Body of pancreas (tissue), 4 donors: ENCODE measurements around the gene IL6R.

ENCODE experiments used
- POLR2A ChIP-seq, 3 donors: fragments of 450-650 bp; IDR thresholded peaks; one replicate each; pipeline ENCODE4 v1.6.1; 2016; ENCODE audit warnings: antibody characterized with exemption in 3 of 3, mild to moderate bottlenecking in 2 of 3
- TF ChIP-seq, protein P1 (sequence below), 7 experiments: fragments of 450-650 bp in 4 of 7; fragments of 200-600 bp in 3 of 7; sonication (generic) in 3 of 7; IDR thresholded peaks; one replicate each; pipeline ENCODE4 v1.5.1; 2016 to 2019; ENCODE audit warnings: antibody characterized with exemption in 7 of 7

DNA sequence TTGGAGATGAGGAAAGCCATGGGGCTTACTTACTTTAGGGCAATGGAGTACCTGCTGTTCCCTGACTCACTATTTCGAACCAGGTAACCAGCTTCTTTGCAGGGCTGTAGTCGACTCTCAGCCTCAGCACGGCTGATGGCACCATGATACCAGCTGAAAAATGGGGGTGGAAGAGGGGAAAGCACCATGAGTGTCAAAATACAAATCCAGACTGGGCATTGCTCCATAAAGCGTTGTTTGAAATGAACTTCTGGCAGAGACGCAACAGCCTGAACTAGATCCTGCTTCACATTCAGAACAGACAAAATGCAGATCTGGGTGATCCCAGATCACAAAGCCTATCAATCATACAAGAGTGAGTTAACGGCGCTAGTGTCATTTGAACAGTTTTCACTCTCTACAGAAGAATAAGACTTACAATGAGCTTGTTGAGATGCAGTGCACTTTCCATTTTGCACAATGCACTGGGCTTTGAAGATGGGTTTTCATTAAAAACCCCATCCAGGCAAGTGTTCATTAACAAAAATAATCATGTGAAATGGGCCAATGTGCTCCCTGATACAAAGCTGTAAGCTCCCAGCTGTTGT lies 80.9 kb downstream of the IL6R start:
- TF ChIP-seq POLR2A (IDR thresholded peaks at IDR 0.05), result no peak
- TF ChIP-seq, protein P1, sequence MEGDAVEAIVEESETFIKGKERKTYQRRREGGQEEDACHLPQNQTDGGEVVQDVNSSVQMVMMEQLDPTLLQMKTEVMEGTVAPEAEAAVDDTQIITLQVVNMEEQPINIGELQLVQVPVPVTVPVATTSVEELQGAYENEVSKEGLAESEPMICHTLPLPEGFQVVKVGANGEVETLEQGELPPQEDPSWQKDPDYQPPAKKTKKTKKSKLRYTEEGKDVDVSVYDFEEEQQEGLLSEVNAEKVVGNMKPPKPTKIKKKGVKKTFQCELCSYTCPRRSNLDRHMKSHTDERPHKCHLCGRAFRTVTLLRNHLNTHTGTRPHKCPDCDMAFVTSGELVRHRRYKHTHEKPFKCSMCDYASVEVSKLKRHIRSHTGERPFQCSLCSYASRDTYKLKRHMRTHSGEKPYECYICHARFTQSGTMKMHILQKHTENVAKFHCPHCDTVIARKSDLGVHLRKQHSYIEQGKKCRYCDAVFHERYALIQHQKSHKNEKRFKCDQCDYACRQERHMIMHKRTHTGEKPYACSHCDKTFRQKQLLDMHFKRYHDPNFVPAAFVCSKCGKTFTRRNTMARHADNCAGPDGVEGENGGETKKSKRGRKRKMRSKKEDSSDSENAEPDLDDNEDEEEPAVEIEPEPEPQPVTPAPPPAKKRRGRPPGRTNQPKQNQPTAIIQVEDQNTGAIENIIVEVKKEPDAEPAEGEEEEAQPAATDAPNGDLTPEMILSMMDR (IDR thresholded peaks at IDR 0.05), result no peak
